ENCODE results near the gene SOHLH1. TPM values are rescaled to one million over a fixed set of nuclear protein-coding genes. Genes with fewer than 3 reads are reported as not detected.

Gene SOHLH1
- not detected for total RNA-seq
- long read RNA-seq, result 0 reads

GRCh38 chr9:135699440-135699839 lies at the start of gene SOHLH1:
TSS of gene SOHLH1 (minus strand) at chr9:135699481. CDS start at chr9:135699467, 14 bp downstream.
- no peak for ATAC-seq
- intact Hi-C loops (cut with DNase I), result no loop called here
- DNase-seq (ENCODE audit: missing footprints), result no peak

GRCh38 chr9:135748676-135749075 lies 49.4 kb upstream of the SOHLH1 start:
- DNase-seq (ENCODE audit: missing footprints) (no peak), ATAC-seq (no peak)
- intact Hi-C loops (cut with DNase I), result no loop called here

GRCh38 chr9:135747311-135747710 lies 48.0 kb upstream of the SOHLH1 start:
- DNase-seq (ENCODE audit: missing footprints) (no peak), ATAC-seq (no peak)
- intact Hi-C loops (cut with DNase I), result no loop called here

GRCh38 chr9:135746565-135746964 lies 47.3 kb upstream of the SOHLH1 start:
- ATAC-seq (no peak), DNase-seq (ENCODE audit: missing footprints) (no peak)
- intact Hi-C loops (cut with DNase I), result no loop called here

- intact Hi-C loops (cut with DNase I), result loop anchor here (2.0 kb wide), 1 partner anchor 43 kb away; no protein-coding TSS in a partner anchor
- ATAC-seq, result no peak
These were observed 46.5 kb upstream of the SOHLH1 start for GRCh38 chr9:135745686-135746324.

GRCh38 chr9:135745189-135745588 lies 45.9 kb upstream of the SOHLH1 start:
- intact Hi-C loops (cut with DNase I), result loop anchor here (2.0 kb wide), 1 partner anchor 44 kb away; no protein-coding TSS in a partner anchor
- no peak for DNase-seq (ENCODE audit: missing footprints)
- no peak for ATAC-seq

More at GRCh38 chr9:135745686-135746324, 46.5 kb upstream of the SOHLH1 start:
- DNase-seq (ENCODE audit: missing footprints), result no peak

GRCh38 chr9:135744333-135745070 lies 45.2 kb upstream of the SOHLH1 start:
- intact Hi-C loops (cut with DNase I), result loop anchor here (2.0 kb wide), 1 partner anchor 44 kb away; no protein-coding TSS in a partner anchor
- ATAC-seq, result peak; percentile 4
- DNase-seq (ENCODE audit: missing footprints), result no peak

- peak; percentile 74 for ATAC-seq
- intact Hi-C loops (cut with DNase I), result loop anchor here (2.0 kb wide), 1 partner anchor 45 kb away; no protein-coding TSS in a partner anchor
- DNase-seq (ENCODE audit: missing footprints), result no peak
These were observed 44.5 kb upstream of the SOHLH1 start for GRCh38 chr9:135743546-135744332.

GRCh38 chr9:135743021-135743420 lies 43.7 kb upstream of the SOHLH1 start:
- intact Hi-C loops (cut with DNase I), result no loop called here
- DNase-seq (ENCODE audit: missing footprints) (no peak), ATAC-seq (no peak)

GRCh38 chr9:135741276-135742219 lies 42.3 kb upstream of the SOHLH1 start:
- intact Hi-C loops (cut with DNase I), result no loop called here
- ATAC-seq (no peak), DNase-seq (ENCODE audit: missing footprints) (no peak)

- intact Hi-C loops (cut with DNase I), result no loop called here
- no peak for ATAC-seq
- no peak for DNase-seq (ENCODE audit: missing footprints)
These were observed 40.3 kb upstream of the SOHLH1 start for GRCh38 chr9:135739271-135740220.

- no peak for DNase-seq (ENCODE audit: missing footprints)
These were observed 38.7 kb upstream of the SOHLH1 start for GRCh38 chr9:135737840-135738521.

GRCh38 chr9:135736979-135737839 lies 37.9 kb upstream of the SOHLH1 start:
- DNase-seq (ENCODE audit: missing footprints) (no peak), ATAC-seq (no peak)
- intact Hi-C loops (cut with DNase I), result no loop called here

More at GRCh38 chr9:135737840-135738521, 38.7 kb upstream of the SOHLH1 start:
- intact Hi-C loops (cut with DNase I), result no loop called here
- ATAC-seq, result no peak

GRCh38 chr9:135736272-135736978 lies 37.1 kb upstream of the SOHLH1 start:
- ATAC-seq (no peak), DNase-seq (ENCODE audit: missing footprints) (no peak)
- intact Hi-C loops (cut with DNase I), result no loop called here

- DNase-seq (ENCODE audit: missing footprints), result no peak
- ATAC-seq, result no peak
- intact Hi-C loops (cut with DNase I), result no loop called here
These were observed 35.4 kb upstream of the SOHLH1 start for GRCh38 chr9:135734616-135735144.
